Fibroblast of skin of right biceps (primary cell): ENCODE results near the gene ASB10.

Experiments
- DNase-seq: peaks from one replicate; pipeline ENCODE4 v3.0.0-alpha.2; 2013

Gene ASB10

GRCh38 chr7:151186640-151187408, at the start of gene ASB10:
ASB10 (minus strand) TSS chr7:151187250; CDS start chr7:151187130, 120 bp downstream.
- DNase-seq, result no peak

GRCh38 chr7:151236406-151236805, 49.4 kb upstream of the ASB10 start:
- no peak for DNase-seq

- no peak for DNase-seq
Observed at GRCh38 chr7:151235091-151235787, 48.2 kb upstream of the ASB10 start.

GRCh38 chr7:151233804-151234203, 46.8 kb upstream of the ASB10 start:
- no peak for DNase-seq

GRCh38 chr7:151232917-151233701, 46.1 kb upstream of the ASB10 start:
- peak; percentile 80 for DNase-seq

- peak; percentile 87 for DNase-seq
Observed at GRCh38 chr7:151232091-151232916, 45.3 kb upstream of the ASB10 start, which contains the start of gene CHPF2. CHPF2 (plus strand) TSS chr7:151232483; CDS start chr7:151234012, 1,529 bp downstream.

- no peak for DNase-seq
Observed at GRCh38 chr7:151231080-151231479, 44.0 kb upstream of the ASB10 start.

GRCh38 chr7:151229249-151229648, 42.2 kb upstream of the ASB10 start:
- DNase-seq, result no peak

- DNase-seq, result no peak
Observed at GRCh38 chr7:151228024-151228866, 41.2 kb upstream of the ASB10 start.

- peak; percentile 99 for DNase-seq
Observed at GRCh38 chr7:151226875-151227782, 40.1 kb upstream of the ASB10 start, which contains the start of gene ABCF2. ABCF2 (minus strand) TSS chr7:151227205; CDS start chr7:151226458, 747 bp downstream.

GRCh38 chr7:151226560-151226874, 39.5 kb upstream of the ASB10 start:
- DNase-seq, result no peak

- no peak for DNase-seq
Observed at GRCh38 chr7:151225948-151226510, 39.0 kb upstream of the ASB10 start.

- no peak for DNase-seq
Observed at GRCh38 chr7:151223728-151224127, 36.7 kb upstream of the ASB10 start.

GRCh38 chr7:151218170-151218569, 31.1 kb upstream of the ASB10 start:
- DNase-seq, result no peak

- DNase-seq, result no peak
Observed at GRCh38 chr7:151215396-151215795, 28.3 kb upstream of the ASB10 start.

- DNase-seq, result no peak
Observed at GRCh38 chr7:151213826-151214225, 26.8 kb upstream of the ASB10 start.

GRCh38 chr7:151212626-151213025, 25.6 kb upstream of the ASB10 start:
- DNase-seq, result no peak

- no peak for DNase-seq
Observed at GRCh38 chr7:151211155-151211772, 24.2 kb upstream of the ASB10 start.

- DNase-seq, result no peak
Observed at GRCh38 chr7:151210087-151210854, 23.2 kb upstream of the ASB10 start, which contains the start of gene H2BK1. H2BK1 (minus strand) TSS chr7:151210488; CDS start chr7:151210318, 170 bp downstream.
